Measurements from ENCODE around the gene FOXN3. TPM values are rescaled to one million over a fixed set of nuclear protein-coding genes. Genes with fewer than 3 reads are reported as not detected.
A peak's percentile ranks its signal among the peaks of the same experiment; 100 is the strongest.

The FOXN3 gene
- total and polyA plus RNA-seq, 8 donors, result 8.8 to 58.0 (median 31.7) TPM

DNA sequence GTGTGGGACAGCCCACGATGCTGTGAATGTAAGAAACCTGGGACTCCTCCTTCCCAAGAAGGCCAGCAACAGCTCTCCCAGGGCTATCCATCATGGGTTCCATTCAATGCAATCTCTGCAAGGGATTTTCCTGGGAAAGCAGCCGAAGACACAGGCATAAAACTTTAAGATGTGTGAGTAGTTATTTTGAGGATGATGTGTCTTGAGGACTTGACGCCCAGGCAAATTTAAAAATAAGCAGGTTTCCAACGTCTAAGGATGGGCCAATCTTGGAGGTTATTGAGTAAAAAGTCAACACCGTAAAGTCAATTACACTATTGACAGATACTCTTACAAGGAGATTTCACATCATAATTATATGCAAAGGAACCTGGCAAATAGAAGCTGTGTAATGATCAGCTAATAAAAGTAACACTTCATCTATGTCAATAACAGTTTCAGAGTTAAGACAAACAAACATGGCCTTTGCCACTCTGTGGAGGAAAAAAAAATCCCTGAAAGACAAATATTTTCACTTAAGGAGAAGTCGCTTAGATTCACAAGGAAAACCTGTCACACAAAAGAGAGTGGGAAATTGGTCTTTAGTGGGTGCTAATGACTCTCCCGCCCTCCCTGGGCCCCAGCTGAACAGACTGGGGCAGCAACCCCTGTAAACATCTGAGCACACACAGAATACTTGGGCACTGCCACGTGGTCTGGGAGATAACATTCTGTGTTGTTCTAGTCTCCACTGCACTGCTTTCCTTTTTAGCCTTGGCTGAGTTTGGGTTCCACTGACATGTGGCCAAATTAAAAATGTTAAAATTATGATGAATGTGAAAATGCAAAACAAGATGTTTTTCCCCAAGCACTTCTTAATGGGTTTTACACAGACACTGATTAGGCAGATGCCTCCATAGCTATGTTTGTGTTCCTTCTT is 240.9 kb downstream of the FOXN3 start:
- Histone ChIP-seq H3K4me3 (no peak overlapping the region), H3K9me3 (no peaks in the 10 kb centered on the region), H3K27me3 (no peaks in the 10 kb centered on the region), H3K4me1 (peaks cover 0 to 3% (median 0%) of the 10 kb centered on the region in 3 donors), H3K36me3 (no peaks in the 10 kb centered on the region), H3K27ac (no peak overlapping the region)
- intact Hi-C loops (cut with DNase I), result no loop called here
- FAIRE-seq, result no peak
- TF ChIP-seq, protein P1, sequence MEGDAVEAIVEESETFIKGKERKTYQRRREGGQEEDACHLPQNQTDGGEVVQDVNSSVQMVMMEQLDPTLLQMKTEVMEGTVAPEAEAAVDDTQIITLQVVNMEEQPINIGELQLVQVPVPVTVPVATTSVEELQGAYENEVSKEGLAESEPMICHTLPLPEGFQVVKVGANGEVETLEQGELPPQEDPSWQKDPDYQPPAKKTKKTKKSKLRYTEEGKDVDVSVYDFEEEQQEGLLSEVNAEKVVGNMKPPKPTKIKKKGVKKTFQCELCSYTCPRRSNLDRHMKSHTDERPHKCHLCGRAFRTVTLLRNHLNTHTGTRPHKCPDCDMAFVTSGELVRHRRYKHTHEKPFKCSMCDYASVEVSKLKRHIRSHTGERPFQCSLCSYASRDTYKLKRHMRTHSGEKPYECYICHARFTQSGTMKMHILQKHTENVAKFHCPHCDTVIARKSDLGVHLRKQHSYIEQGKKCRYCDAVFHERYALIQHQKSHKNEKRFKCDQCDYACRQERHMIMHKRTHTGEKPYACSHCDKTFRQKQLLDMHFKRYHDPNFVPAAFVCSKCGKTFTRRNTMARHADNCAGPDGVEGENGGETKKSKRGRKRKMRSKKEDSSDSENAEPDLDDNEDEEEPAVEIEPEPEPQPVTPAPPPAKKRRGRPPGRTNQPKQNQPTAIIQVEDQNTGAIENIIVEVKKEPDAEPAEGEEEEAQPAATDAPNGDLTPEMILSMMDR (IDR thresholded peaks at IDR 0.05), result no peak
- ATAC-seq, result peak in 3 of 4 donors; percentile 24 to 52 (median 49)
- WGBS, 2 donors, result 66 to 67% methylated on average over 8 of the region's 8 CpGs
- no peak for DNase-seq

DNA sequence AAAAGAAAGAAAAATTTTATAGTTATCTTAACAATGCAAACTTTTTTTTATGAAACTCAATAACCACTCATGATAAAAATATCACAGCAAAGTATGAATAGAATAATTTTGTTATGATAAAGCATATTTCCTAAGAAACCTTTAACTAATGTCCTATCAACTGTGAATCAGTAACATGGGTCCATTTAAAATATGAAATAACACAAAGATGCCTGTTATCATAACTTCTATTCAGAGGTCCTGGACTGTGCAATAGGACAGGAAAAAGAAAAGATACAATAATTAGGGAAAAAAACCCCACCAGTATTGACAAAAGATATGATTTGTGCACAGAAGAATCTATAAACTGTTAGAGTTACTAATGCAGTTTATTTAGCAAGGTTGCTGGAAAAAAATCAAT is 245.4 kb downstream of the FOXN3 start:
- Histone ChIP-seq H3K27me3 (no peaks in the 10 kb centered on the region), H3K27ac (no peak overlapping the region), H3K36me3 (no peaks in the 10 kb centered on the region), H3K4me3 (no peak overlapping the region), H3K4me1 (peaks cover 0 to 3% (median 0%) of the 10 kb centered on the region in 3 donors), H3K9me3 (no peaks in the 10 kb centered on the region)
- ATAC-seq, result no peak
- intact Hi-C loops (cut with DNase I), result no loop called here
- DNase-seq, result no peak
- TF ChIP-seq, protein P1 (IDR thresholded peaks at IDR 0.05), result no peak
- peak; percentile 69 for FAIRE-seq

DNA sequence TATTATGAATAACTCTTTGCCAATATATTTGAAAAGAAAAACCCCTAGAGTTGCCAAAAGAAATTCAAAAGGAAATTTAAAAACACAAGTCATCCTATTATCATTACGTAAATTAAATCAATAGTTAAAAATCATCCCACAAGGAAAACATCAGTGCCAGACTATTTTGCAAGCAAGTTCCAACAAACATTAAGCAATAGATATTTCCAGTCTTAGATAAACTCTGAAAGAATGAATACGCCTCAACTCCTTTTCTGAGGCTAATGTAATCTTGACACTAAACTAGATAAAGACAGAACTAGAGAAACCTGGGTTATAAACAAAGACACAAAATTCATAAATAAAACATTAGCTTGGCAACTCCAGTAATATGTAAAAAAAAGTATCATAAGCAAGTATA is 245.9 kb downstream of the FOXN3 start:
- intact Hi-C loops (cut with DNase I), result no loop called here
- no peaks in the 10 kb centered on the region for H3K36me3 ChIP-seq
- H3K27ac ChIP-seq, result no peak overlapping the region
- DNase-seq, result no peak
- no peak for FAIRE-seq
- 44 to 60% methylated on average over 2 of the region's 2 CpGs for WGBS, 2 donors
- H3K4me1 ChIP-seq, result no peaks in the 10 kb centered on the region
- no peaks in the 10 kb centered on the region for H3K9me3 ChIP-seq
- ATAC-seq, result no peak
- no peaks in the 10 kb centered on the region for H3K27me3 ChIP-seq
- TF ChIP-seq, protein P1 (IDR thresholded peaks at IDR 0.05), result no peak
- no peak overlapping the region for H3K4me3 ChIP-seq

DNA sequence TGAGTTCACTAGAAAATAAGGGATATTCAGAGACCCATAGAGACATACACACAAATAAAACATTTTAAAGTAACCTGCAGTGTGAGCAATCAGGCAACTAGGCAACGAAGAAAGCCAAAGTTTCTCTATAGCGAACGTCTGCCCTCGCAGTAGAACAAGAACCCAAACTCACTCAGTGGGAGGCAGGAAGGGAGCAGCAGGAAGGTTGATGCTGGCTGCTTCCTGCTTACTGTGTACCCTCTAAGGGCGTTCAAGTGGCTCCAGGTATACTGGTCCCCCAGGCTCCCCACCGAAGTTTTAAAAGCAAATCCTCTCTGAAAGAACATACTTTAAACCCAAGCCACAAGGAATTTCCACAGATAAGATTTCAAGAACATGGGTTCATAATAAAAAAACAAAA is 249.3 kb downstream of the FOXN3 start:
- ATAC-seq (no peak), DNase-seq (no peak), FAIRE-seq (no peak)
- peaks cover 0 to under 1% (median 0%) of the 10 kb centered on the region in 3 donors for H3K36me3 ChIP-seq
- TF ChIP-seq, protein P1 (IDR thresholded peaks at IDR 0.05), result no peak
- no peak overlapping the region for H3K27ac ChIP-seq
- H3K4me3 ChIP-seq, result no peak overlapping the region
- no peaks in the 10 kb centered on the region for H3K4me1 ChIP-seq
- 90 to 95% methylated on average over 6 of the region's 6 CpGs for WGBS, 2 donors
- H3K9me3 ChIP-seq, result no peaks in the 10 kb centered on the region
- intact Hi-C loops (cut with DNase I), result no loop called here
- no peaks in the 10 kb centered on the region for H3K27me3 ChIP-seq

DNA sequence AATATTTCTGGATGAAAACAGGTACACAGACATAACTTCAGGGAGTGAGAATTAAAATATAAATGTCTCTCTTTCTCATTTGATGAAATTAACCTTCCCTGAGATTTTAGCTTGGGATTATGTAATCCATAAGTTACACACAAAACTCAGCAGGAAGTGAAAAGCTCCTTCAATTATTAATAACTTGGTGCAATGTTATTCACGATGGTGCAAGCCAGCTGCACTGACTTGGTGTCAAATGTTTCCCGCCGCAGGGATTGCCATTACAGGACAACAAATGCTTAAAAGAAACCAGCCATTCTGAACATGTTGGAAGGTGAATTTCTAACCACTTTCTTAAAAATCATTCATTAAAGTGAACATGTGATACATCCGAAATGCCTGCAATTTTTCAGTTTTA is 250.4 kb downstream of the FOXN3 start:
- H3K9me3 ChIP-seq, result no peaks in the 10 kb centered on the region
- TF ChIP-seq, protein P1 (IDR thresholded peaks at IDR 0.05), result no peak
- DNase-seq (no peak), ATAC-seq (no peak), FAIRE-seq (no peak)
- H3K27ac ChIP-seq, result no peak overlapping the region
- H3K27me3 ChIP-seq, result no peaks in the 10 kb centered on the region
- intact Hi-C loops (cut with DNase I), result no loop called here
- peaks cover 0 to 11% (median 0%) of the 10 kb centered on the region in 3 donors for H3K36me3 ChIP-seq
- H3K4me1 ChIP-seq, result no peaks in the 10 kb centered on the region
- WGBS, 2 donors, result 85 to 86% methylated on average over 4 of the region's 4 CpGs
- H3K4me3 ChIP-seq, result no peak overlapping the region

Data from pancreas (tissue), 10 donors.